Muscle of leg (tissue), 16 donors: ENCODE results near the gene PLET1. TPM values are rescaled to one million over a fixed set of nuclear protein-coding genes. Genes with fewer than 3 reads are reported as not detected.

ENCODE experiments used
- DNase-seq: peaks from one replicate; pipeline ENCODE4 v3.0.0; 2013
- H3K27ac ChIP-seq: one replicate; pipeline ENCODE4 v1.5.1; 2013; ENCODE audit warnings: mild to moderate bottlenecking, low read length, control low read depth
- H3K27me3 ChIP-seq: one replicate; pipeline ENCODE4 v1.6.1; 2013; ENCODE audit warnings: low read length; ENCODE audit not compliant: control insufficient read depth, insufficient read depth
- H3K36me3 ChIP-seq: one replicate; pipeline ENCODE4 v1.6.1; 2013; ENCODE audit warnings: low read length; ENCODE audit not compliant: control insufficient read depth, insufficient read depth
- H3K4me1 ChIP-seq: one replicate; pipeline ENCODE4 v1.6.1; 2013; ENCODE audit warnings: low read length; ENCODE audit not compliant: control insufficient read depth, insufficient read depth
- H3K4me3 ChIP-seq: one replicate; pipeline ENCODE4 v1.5.1; 2013; ENCODE audit warnings: low read length, control low read depth
- H3K9me3 ChIP-seq: replicated peaks from 2 replicates; pipeline ENCODE4 v1.6.1; 2013; ENCODE audit warnings: low read depth, low read length; ENCODE audit not compliant: control insufficient read depth
- WGBS: methylation state at CpG from one replicate; pipeline ENCODE4 v1.1.5; 2013; ENCODE audit warnings: missing lambda C conversion rate; ENCODE audit not compliant: insufficient coverage; 5-methylcytosine and 5-hydroxymethylcytosine counted together
- long read RNA-seq, 11 donors: transcript quantifications; one replicate each; lab custom pipeline, GENCODE V29; 2026
- polyA plus RNA-seq, 8 donors: library from polyadenylated mRNA; unstranded; fragments of 120-200 nt; gene quantifications; one replicate each; pipeline versions ENCODE4 v1.2.1 to v1.2.3, GENCODE V29; 2013; ENCODE audit warnings: inconsistent platforms in 1 of 8, low replicate concordance in 1 of 8; ENCODE audit not compliant: insufficient read length in 8 of 8, insufficient read depth in 1 of 8
- total RNA-seq: library from RNA; stranded (reverse); fragments of 120-200 nt; gene quantifications from one replicate; pipeline ENCODE4 v1.2.4, GENCODE V29; 2013

The PLET1 gene
- total RNA-seq (not detected), polyA plus RNA-seq (not detected)
- long read RNA-seq, donor 1 = 0 reads
- long read RNA-seq, donor 2 = 0 reads
- long read RNA-seq, donor 3 = 0 reads
- long read RNA-seq, donor 4 = 0 reads
- long read RNA-seq, donor 5 = 0 reads
- long read RNA-seq, donor 6 = 0 reads
- long read RNA-seq, donor 7 = 0 reads
- long read RNA-seq, donor 8 = 0 reads
- long read RNA-seq, donor 9 = 0 reads
- long read RNA-seq, donor 10 = 0 reads
- long read RNA-seq, donor 11 = 0 reads

GRCh38 chr11:112260490-112260889, at the start of gene PLET1:
TSS of gene PLET1 (minus strand) at chr11:112260860. CDS start at chr11:112260589, 271 bp downstream.
- H3K27me3 ChIP-seq = no peaks in the 10 kb centered on the region
- no peaks in the 10 kb centered on the region for H3K4me1 ChIP-seq
- no peaks in the 10 kb centered on the region for H3K36me3 ChIP-seq
- H3K4me3 ChIP-seq = no peak within 1 kb of the TSS
- H3K27ac ChIP-seq = no peak within 1 kb of the TSS
- H3K9me3 ChIP-seq = no peaks in the 10 kb centered on the region
- 100% methylated on average over 1 of the region's 2 CpGs for WGBS
- no peak for DNase-seq

- no peak for DNase-seq
Observed at GRCh38 chr11:112310419-112310818, 49.8 kb upstream of the PLET1 start.

GRCh38 chr11:112308651-112309050, 48.0 kb upstream of the PLET1 start:
- no peak overlapping the region for H3K27ac ChIP-seq
- H3K27me3 ChIP-seq = no peaks in the 10 kb centered on the region
- no peaks in the 10 kb centered on the region for H3K9me3 ChIP-seq
- no peak for DNase-seq
- no CpG with 5 or more reads among the region's 2 CpGs for WGBS
- no peaks in the 10 kb centered on the region for H3K36me3 ChIP-seq
- H3K4me1 ChIP-seq = no peaks in the 10 kb centered on the region
- H3K4me3 ChIP-seq = no peak overlapping the region

More at GRCh38 chr11:112310419-112310818, 49.8 kb upstream of the PLET1 start:
- WGBS = no CpG with 5 or more reads among the region's 2 CpGs
- H3K27me3 ChIP-seq = no peaks in the 10 kb centered on the region
- no peak overlapping the region for H3K27ac ChIP-seq
- H3K4me3 ChIP-seq = no peak overlapping the region
- H3K9me3 ChIP-seq = no peaks in the 10 kb centered on the region
- H3K4me1 ChIP-seq = no peaks in the 10 kb centered on the region
- no peaks in the 10 kb centered on the region for H3K36me3 ChIP-seq

- no peak for DNase-seq
- H3K9me3 ChIP-seq = no peaks in the 10 kb centered on the region
- no peaks in the 10 kb centered on the region for H3K36me3 ChIP-seq
- no peaks in the 10 kb centered on the region for H3K27me3 ChIP-seq
- H3K4me3 ChIP-seq = no peak overlapping the region
- H3K27ac ChIP-seq = no peak overlapping the region
- no peaks in the 10 kb centered on the region for H3K4me1 ChIP-seq
Observed at GRCh38 chr11:112307616-112308015, 47.0 kb upstream of the PLET1 start.

GRCh38 chr11:112306230-112306629, 45.6 kb upstream of the PLET1 start:
- no peaks in the 10 kb centered on the region for H3K9me3 ChIP-seq
- no peak for DNase-seq
- H3K4me1 ChIP-seq = no peaks in the 10 kb centered on the region
- no CpG with 5 or more reads among the region's 1 CpG for WGBS
- no peak overlapping the region for H3K27ac ChIP-seq
- H3K27me3 ChIP-seq = no peaks in the 10 kb centered on the region
- no peaks in the 10 kb centered on the region for H3K36me3 ChIP-seq
- H3K4me3 ChIP-seq = no peak overlapping the region

GRCh38 chr11:112304914-112305313, 44.3 kb upstream of the PLET1 start:
- Histone ChIP-seq H3K9me3 (no peaks in the 10 kb centered on the region), H3K4me1 (no peaks in the 10 kb centered on the region), H3K27ac (no peak overlapping the region), H3K4me3 (no peak overlapping the region), H3K27me3 (peaks cover 4% of the 10 kb centered on the region), H3K36me3 (no peaks in the 10 kb centered on the region)
- no peak for DNase-seq
- no CpG with 5 or more reads among the region's 1 CpG for WGBS

GRCh38 chr11:112303616-112304015, 43.0 kb upstream of the PLET1 start:
- Histone ChIP-seq H3K27ac (no peak overlapping the region), H3K36me3 (no peaks in the 10 kb centered on the region), H3K9me3 (no peaks in the 10 kb centered on the region), H3K4me3 (no peak overlapping the region), H3K4me1 (no peaks in the 10 kb centered on the region), H3K27me3 (peaks cover 4% of the 10 kb centered on the region)
- 90% methylated on average over 1 of the region's 1 CpG for WGBS
- no peak for DNase-seq

- H3K27me3 ChIP-seq = peaks cover 4% of the 10 kb centered on the region
- H3K27ac ChIP-seq = no peak overlapping the region
- H3K9me3 ChIP-seq = no peaks in the 10 kb centered on the region
- H3K36me3 ChIP-seq = no peaks in the 10 kb centered on the region
- no peak for DNase-seq
- 63% methylated on average over 3 of the region's 5 CpGs for WGBS
- H3K4me3 ChIP-seq = no peak overlapping the region
- H3K4me1 ChIP-seq = peaks cover 4% of the 10 kb centered on the region
Observed at GRCh38 chr11:112302226-112302868, 41.7 kb upstream of the PLET1 start.

- Histone ChIP-seq H3K36me3 (no peaks in the 10 kb centered on the region), H3K4me3 (no peak overlapping the region), H3K27ac (no peak overlapping the region), H3K4me1 (peaks cover 4% of the 10 kb centered on the region), H3K9me3 (no peaks in the 10 kb centered on the region), H3K27me3 (peaks cover 4% of the 10 kb centered on the region)
- 71% methylated on average over 12 of the region's 17 CpGs for WGBS
- no peak for DNase-seq
Observed at GRCh38 chr11:112300094-112300786, 39.6 kb upstream of the PLET1 start.

- Histone ChIP-seq H3K36me3 (no peaks in the 10 kb centered on the region), H3K4me3 (no peak overlapping the region), H3K27me3 (peaks cover 4% of the 10 kb centered on the region), H3K4me1 (peaks cover 4% of the 10 kb centered on the region), H3K9me3 (no peaks in the 10 kb centered on the region), H3K27ac (no peak overlapping the region)
- no peak for DNase-seq
- 76% methylated on average over 9 of the region's 9 CpGs for whole genome bisulfite sequencing
Observed at GRCh38 chr11:112298535-112298934, 37.9 kb upstream of the PLET1 start.
